ENCODE data around the gene FGGY.

Gene FGGY

DNA sequence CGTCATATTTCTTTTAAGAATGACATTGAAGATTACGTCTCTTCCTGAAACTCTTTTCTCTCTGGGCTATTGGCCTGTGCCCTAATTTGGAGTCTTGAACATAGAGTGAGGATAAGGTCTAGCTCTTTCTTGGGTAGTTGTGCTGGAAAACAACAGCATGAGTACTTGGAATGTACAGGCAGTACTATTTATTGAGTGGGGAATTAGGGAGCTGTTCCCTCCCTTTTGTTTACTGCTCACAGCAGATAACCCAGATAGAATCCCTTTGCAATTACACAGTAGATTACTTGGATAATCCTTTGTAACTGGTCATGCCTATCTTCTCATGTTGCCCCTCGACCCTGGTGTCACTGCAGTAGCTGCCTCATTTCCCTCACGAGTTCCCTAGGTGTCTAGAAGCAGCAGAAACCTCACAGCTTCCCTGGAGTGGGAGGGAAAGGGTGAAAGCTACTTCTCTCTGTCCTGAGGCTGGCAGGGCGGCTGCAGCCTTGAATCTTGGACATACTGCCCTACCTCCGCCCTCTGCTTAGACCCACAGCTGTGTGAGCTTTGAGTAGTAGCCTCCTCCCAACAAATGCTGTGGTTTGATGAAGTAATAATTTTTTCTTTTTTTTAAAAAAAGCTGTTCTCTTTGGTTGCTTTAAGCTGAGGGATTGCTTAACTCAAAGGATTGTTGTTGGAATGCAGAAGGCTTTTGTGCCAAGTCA is 70.6 kb downstream of the FGGY start:
- H3K4me3 ChIP-seq, result no peak overlapping the region
- peak overlapping the region in 11 of 21 experiments; percentile 3 to 62 (median 38) for H3K27ac ChIP-seq

DNA sequence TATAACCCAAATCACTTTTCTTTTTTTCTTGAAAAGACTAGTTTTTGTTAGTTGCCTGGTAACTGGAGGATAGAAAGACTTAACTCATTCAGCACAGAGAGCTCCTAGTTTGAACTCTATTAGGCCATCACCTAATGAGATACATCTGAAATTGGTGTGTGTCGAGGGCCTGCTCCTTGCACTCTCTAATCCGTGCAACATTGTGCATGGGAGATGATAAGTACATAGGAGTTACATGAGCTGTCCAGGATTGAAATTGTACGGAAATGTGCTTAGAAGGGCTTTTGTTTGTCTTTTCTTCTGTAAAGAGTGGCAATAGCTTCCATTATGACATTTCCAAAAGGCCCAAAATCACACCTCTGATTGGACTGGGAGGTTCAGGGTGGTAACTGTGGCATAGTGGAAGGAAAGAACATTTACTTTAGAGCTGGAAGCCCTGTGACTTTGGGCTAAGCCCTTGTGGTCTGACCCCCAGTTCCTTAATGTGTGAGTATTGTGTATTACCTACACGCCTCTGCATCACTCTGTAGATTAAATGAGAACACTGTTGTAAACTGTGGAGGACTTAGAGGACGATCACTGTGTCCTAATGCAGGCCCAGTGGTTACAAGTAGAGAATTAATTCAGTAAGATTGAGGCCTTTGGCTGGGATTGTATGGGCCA is 71.2 kb downstream of the FGGY start:
- Histone ChIP-seq H3K27ac (peak overlapping the region in 4 of 21 experiments; percentile 25 to 55 (median 35)), H3K4me3 (no peak overlapping the region)

DNA sequence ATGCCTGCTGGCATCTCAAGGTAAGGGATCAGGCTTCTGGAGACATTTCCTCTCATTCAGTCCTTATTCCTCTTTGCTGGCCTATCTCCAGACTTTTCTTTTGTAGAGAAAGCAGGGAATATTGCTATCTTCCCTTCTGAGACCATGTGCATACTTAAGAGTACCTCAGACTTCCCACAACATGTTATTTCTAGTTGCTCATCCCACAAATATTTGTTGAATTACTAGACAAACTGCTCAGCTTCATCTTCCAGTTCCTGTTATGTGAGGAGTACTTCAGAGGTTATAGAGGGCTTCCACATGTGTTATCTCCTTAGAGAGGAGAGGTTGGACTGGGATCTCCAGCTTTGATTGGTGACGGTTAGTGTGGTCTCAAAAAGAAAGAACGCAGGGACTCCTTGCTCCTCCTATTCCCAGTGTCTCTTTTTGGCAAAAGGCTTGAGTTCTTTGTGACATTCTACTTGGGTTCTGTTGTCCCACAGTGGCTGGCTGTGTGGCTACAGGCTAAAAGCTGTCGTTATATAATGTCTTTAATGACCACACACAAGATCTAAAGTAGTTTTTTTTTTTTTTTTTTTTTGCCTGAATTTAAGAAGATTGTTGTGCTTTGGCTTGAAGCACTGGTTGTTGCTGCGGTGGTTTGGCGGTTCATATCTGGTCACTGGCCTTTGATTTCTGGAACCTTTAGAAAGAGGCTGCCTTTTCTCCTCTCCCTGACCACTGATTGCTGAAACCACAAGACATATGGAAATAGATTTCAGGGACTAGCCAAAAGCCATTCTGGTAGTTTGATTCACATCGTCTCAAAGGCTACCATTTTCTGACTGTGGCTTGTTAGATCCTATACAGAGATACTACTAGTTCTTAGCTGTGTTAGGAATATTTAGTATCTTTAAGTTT is 78.7 kb downstream of the FGGY start:
- Histone ChIP-seq H3K4me3 (no peak overlapping the region), H3K27ac (peak overlapping the region in 13 of 21 experiments; percentile 8 to 62 (median 37))

DNA sequence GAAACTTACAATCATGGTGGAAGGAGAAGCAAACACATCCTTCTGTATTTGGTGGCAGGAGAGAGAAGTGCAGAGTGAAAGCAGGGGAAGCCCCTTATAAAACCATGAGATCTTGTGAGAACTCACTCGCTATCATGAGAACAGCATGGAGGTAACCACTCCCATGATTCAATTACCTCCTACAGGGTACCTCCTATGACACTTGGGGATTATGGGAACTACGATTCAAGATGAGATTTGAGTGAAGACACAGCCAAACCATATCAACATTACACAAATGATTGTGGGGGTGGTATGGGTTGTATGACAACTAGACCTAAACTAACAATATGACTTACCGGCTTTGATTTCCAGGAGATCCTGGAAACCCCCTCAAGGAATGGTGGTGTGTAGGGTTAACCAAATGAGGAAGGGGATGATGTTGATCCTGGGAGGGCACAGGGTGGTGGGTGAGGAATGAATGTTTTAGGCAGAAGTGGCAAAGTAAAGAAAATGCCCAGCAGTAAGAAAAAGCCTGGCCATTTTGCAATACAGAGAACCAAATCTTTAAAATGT is 80.5 kb downstream of the FGGY start:
- no peak overlapping the region for H3K27ac ChIP-seq
- H3K4me3 ChIP-seq, result no peak overlapping the region

DNA sequence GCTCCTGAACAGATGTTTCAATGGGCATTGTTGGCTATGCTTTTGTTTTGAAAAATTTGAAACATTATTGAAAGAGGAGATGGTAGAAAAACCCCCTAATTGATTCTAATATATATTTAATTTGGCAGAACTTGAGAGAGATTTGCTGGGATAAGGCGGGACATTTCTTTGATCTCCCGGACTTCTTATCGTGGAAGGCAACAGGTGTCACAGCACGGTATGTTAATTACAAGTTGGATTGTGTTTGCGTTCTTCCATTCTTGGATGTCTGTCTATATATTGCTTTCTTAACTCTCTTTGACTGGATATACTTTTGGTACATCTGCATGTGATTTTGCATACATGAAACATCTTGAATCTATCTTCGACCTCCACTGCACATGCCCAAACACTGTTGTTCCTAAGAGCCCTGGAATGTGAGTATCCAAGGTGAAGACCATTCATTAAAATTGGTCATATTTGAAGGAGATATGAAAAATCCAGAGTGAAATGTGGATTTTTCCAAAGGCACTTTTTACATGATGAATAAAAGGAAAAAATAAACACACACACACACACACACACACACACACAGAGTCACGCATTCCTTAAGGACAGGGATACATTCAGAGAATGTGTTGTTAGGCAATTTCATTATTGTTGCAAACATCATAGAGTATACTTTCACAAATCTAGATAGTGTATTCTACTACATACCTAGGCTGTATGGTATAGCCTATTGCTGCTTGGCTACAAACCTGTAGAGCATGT is 81.9 kb downstream of the FGGY start:
- H3K4me3 ChIP-seq, result no peak overlapping the region
- no peak overlapping the region for H3K27ac ChIP-seq

DNA sequence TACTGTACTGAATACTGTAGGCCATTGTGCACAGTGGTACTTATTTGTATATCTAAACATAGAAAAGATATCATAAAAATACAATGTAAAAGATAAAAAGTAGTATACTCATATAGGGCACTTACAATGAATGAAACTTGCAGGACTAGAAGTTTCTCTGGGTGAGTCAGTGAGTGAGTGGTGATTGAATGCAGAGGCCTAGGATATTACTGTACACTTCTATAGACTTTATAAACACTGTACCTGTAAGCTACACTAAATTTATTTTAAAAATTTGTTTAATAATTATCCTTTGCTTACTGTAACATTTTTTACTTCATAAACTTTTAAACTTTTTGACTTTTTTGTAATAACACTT is 82.5 kb downstream of the FGGY start:
- H3K27ac ChIP-seq, result no peak overlapping the region
- H3K4me3 ChIP-seq, result no peak overlapping the region

DNA sequence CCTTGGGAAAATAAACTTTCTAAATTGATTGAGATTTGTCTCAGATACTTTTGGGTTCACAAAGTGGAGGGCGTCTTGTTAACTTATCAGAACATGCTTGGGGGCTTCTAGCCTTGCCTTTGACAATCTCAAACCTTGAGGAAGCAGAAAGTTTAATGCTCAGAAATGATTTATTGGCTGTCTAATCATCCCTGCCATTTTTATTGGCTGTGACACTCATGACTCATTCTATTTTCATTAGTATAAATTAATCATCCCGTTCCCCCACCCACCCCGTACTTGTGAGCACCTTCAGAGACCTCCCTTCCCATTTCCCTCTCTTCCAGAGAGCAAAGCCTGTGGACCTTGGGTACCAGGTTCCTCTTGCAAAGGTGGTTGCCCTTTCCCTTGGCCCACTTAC is 87.1 kb downstream of the FGGY start:
- Histone ChIP-seq H3K4me3 (no peak overlapping the region), H3K27ac (no peak overlapping the region)

DNA sequence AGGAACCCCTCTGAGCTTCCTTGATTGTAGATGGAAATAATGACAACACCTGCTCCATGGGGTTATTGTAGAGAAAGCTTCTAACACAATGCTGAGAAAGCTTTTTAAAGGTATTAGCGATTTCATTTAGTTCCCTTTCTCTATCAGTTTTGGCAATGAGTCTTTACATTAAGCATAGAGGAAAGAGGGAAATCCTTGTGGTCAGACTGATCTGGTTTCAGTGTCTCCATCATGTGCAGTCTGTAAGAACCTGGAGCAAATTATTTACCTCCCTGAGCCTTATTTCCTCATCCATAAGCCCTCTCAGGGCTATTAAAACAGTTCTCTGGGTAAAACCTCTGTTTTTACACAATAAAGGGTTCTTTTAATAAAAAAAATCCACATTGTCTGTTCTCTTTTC is 87.5 kb downstream of the FGGY start:
- Histone ChIP-seq H3K4me3 (no peak overlapping the region), H3K27ac (no peak overlapping the region)

DNA sequence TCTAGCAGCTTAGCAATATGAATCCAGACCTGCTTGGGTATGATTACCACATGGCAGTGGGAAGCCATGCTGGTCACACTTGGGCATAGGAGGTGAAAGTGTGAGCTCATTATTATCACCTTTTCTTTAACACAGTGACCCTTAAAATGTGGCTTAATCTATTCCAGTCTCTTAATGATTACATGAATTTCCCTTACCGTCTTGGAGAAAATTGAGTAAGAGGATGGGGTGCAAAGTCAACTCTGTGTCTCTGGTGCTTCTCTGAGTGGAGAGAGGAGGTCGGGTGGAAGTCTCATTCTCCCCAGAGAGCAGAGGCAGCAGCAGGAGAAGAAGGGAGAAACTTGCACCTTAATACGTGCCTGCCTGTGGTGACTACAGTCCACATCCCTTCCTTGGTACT is 91.3 kb downstream of the FGGY start:
- H3K27ac ChIP-seq, result no peak overlapping the region

DNA sequence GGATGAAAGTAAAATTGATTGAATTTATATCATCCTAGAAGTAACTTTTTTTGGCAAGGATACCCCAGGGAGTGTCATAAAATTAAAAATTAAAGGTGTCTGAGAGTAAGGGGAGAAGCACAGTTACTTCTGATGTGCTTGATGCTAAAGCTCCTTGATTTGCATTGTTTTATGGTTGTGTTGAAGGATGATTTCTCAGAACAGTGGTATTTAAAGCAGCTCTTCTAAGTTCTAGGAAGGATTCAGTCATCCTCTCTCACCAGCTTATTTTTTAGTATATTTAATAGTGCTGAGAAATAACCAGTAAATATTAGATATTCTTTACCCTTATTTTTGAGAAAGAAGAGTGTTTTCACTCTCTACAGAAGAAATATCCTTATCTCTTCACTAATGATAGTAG is 93.0 kb downstream of the FGGY start:
- Histone ChIP-seq H3K4me3 (no peak overlapping the region), H3K27ac (no peak overlapping the region)

More for the DNA sequence above, 91.3 kb downstream of the FGGY start:
- H3K4me3 ChIP-seq, result no peak overlapping the region

DNA sequence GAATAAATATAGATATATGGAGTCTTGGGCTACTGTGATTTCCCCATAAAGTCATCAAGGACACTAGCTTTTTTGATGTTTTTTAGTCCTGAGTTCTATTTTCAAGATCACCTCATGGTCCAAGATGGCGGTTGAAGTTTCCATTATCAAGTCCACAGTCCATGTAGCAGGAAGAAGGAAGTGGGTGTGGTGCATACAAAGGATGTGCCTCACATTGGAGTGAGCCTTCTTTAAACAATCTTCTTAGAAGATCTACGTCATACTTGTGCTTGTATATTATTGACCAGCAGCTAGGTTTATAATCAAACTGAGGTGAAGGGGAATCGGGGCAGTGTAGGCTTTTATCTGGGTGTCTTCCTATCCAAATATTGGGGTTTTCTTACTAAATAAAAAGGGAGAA is 93.4 kb downstream of the FGGY start:
- no peak overlapping the region for H3K27ac ChIP-seq
- H3K4me3 ChIP-seq, result no peak overlapping the region

DNA sequence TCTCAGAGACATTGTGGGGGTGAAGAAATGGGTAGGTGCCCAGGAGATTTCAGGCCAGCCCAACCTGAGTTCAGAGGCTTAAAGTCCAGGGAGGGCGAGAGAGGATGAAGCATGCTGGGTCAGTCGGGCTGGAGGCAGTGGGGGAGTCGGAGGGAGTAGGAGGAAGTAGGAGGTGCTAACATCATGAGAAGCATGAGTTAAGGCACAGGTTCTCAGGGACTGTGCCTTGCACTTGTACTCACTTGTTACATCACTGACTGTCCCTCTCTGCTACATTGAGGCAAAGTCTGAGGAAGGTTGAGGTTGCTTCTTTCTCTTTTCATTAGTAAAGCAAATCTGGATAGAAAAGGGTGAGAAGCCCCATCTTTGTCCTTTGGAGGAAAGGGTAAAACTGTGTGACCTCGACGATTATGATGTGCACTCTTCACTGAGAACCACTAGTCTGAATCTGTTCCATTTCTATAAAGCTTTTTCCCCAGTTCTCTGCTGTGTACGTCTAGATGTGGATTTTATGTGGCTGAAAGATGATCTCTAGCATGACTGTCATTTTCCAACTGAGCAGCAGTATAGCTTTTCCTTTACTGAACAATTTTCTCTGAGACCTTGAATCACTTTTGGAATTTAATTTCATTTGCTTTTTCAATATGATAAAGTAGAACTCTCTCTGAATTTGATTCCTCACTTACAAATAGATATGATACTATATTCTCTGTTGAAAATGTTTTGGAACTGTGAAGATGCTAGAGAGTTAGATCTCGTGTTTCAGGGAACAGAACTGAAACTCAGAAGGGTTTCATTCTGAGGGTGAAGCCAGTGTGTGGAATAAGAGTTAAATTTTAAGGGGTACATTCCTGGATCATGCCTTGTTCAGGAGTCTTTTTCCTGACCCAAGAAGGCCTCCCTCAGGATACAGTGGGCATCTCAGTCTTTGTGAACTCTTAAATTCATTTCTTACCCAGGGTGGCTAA is 94.6 kb downstream of the FGGY start:
- Histone ChIP-seq H3K4me3 (no peak overlapping the region), H3K27ac (no peak overlapping the region)

DNA sequence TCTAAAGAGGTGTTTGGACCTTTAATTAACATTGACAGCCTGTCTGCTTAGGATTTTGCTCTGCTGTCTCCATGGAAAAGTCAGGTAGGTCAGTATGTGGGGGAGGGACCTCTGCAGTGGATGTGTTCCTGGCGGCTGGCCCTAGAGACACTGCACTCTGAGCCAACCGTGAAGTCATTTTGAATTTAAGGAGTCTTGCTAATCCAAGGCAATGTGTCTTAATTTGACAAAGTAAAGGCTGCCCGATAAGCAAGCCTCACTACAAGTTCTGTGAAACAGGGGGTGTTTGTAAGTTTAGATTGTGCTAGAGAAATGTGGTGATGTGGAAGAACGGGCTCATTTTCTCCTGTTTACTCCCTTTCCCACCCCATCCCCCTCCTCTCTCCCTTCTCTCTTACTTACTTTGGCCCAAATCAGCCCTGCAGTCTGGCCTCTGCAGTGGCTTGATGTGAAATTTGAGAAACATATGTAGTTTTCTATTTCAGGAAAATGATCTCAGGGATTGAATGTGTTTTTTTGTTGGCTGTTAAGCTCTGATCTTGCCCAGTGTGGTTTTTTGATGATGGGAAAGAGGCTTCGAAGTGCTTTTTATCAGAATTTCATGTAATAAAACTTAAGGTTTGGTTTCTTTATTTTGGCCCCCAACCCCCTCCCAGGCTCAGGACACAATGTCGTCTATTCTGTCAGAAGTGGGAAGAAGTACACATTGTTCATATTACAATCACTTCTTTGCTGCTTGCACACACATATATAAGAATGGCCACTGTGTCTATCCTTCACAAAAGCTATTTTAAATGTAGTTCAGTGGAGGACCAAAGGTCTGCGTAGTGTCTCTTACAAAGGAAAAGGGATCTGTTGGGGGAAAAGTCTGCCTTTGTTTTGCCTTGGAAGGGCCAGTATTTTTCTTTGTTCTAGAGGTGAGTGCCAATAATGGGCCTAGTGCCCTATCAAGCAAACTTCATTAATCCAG is 96.6 kb downstream of the FGGY start:
- H3K4me3 ChIP-seq, result no peak overlapping the region

DNA sequence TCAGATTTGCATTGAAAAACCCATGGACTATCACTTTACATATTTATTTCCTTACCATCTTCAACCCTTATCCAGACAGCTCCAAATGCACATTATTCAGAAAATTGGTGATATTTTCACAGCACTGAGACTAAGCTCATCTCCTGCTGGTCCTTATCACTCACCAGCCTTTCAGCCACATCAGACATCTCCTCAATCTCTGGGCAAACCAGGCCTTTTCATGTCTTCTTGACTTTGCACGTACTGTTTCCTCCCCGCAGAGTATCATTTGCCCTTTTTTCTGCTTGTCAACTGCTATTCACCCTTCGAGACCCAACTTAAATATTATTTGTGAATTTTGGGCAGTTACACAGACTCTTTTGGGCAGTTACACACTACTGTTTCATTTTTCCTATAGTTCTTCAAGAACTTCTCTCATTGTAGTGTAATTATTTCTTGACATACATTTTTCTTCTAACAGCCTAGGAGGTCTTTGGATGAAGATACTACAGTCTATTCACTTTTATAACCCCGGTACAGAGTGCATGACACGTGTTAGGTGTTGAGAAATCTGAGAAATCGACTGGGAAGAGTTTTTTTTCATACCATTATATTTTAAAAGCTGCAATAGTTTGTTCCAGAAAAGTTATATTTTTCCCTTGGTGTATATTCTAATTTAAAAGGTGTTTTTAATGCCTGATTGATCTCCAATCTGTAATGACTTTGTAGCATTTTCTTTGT is 98.0 kb downstream of the FGGY start:
- H3K4me3 ChIP-seq, result no peak overlapping the region
- peak overlapping the region in 5 of 21 experiments; percentile 12 to 65 (median 45) for H3K27ac ChIP-seq

More for the DNA sequence above, 96.6 kb downstream of the FGGY start:
- H3K27ac ChIP-seq, result peak overlapping the region in 16 of 21 experiments; percentile 2 to 77 (median 45)

DNA sequence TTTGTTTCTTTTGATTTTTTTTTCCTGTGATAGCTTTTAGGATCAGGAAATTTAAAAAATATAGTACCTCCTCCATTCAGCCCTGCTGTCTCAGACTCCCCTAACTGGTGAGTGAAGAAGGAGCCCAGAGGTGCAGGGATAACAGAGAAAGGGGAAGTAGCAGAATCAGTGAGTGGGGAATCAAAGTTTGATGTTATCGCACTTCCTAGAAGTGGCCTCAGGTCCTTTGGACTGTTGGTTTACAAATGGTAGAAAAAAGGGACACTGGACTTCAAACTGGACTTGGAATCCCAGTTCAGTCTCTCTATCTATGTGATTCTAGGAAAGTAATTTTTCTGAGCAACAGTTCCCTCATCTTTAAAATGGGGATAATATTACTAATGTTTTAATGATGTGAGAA is 99.5 kb downstream of the FGGY start:
- H3K27ac ChIP-seq, result no peak overlapping the region
- no peak overlapping the region for H3K4me3 ChIP-seq

DNA sequence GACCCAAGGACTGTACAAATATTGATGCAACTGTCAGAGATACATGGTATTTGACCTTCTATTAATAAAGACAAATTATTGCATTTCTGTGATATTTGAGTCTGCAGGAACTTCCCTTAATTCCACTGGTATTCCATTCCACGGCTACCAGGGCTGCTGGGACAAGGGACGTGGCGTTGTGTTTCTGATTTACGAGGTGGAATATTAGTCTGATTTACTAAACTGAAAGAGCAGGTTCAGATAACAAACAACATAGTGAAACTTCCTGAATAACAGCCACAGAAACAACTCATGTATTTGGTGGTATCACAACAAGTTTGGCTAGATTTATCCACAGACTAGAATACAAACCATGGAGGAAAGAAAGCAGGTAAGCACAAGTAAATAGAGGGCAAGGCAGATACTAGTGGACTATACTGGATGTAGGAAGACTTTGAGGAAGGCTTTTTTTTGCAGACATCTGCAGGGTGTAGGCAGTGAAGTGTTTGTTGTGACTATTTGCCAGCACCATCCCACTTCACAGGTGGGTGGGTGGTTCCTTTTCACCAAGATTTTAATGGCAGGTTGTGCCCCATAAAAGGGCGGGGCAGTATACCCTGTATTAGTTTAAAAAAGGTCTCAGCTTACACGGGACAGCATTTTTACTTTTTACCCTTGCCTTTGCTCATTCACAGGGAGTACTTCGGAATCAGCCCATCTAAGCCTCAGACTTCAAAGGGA is 100.4 kb downstream of the FGGY start:
- no peak overlapping the region for H3K27ac ChIP-seq

More for the DNA sequence above, 100.4 kb downstream of the FGGY start:
- H3K4me3 ChIP-seq, result no peak overlapping the region
